SJSA1 (cell line): ENCODE results near the gene ATP8B3. TPM values are rescaled to one million over a fixed set of nuclear protein-coding genes. Genes with fewer than 3 reads are reported as not detected.

Source experiments
- DNase-seq, 2 experiments: peaks; one replicate each; pipeline ENCODE4 v3.0.0-alpha.2; 2015 to 2020; ENCODE audit warnings: low spot score in 2 of 2, low read depth in 1 of 2
- H3K27ac ChIP-seq: fragments of 250-450 bp; sonication (Bioruptor Pico); 2 replicates; pipeline ENCODE4 v1.5.1; 2020; ENCODE audit warnings: mild to moderate bottlenecking, moderate library complexity
- H3K27me3 ChIP-seq: fragments of 250-450 bp; sonication (Bioruptor Pico); replicated peaks from 2 replicates; pipeline ENCODE4 v1.5.1; 2020; ENCODE audit warnings: mild to moderate bottlenecking, moderate library complexity
- H3K36me3 ChIP-seq: fragments of 250-450 bp; sonication (Bioruptor Pico); 2 replicates; pipeline ENCODE4 v1.5.1; 2020; ENCODE audit warnings: mild to moderate bottlenecking
- H3K4me1 ChIP-seq: fragments of 250-450 bp; sonication (Bioruptor Pico); replicated peaks from 2 replicates; pipeline ENCODE4 v1.6.1; 2021; ENCODE audit warnings: mild to moderate bottlenecking
- H3K4me3 ChIP-seq: fragments of 250-450 bp; sonication (Bioruptor Pico); 2 replicates; pipeline ENCODE4 v1.5.1; 2020; ENCODE audit warnings: mild to moderate bottlenecking
- H3K9me3 ChIP-seq: fragments of 250-450 bp; sonication (Bioruptor Pico); replicated peaks from 2 replicates; pipeline ENCODE4 v1.5.1; 2020; ENCODE audit warnings: mild to moderate bottlenecking
- total RNA-seq: library from RNA; depleted of rRNA; stranded (reverse); fragments of >200 nt; shearing (Covaris generic); gene quantifications from 2 replicates; pipeline ENCODE4 v1.2.3, GENCODE V29; 2014

ATP8B3 gene
- total RNA-seq, 1 experiment from 2014 or later = 3.8 TPM

GRCh38 chr19:1776606-1777147 lies 35.4 kb downstream of the ATP8B3 start:
- Histone ChIP-seq H3K4me3 (no peak overlapping the region), H3K36me3 (no peaks in the 10 kb centered on the region), H3K27ac (no peak overlapping the region), H3K27me3 (peaks cover 71% of the 10 kb centered on the region), H3K9me3 (peaks cover 13% of the 10 kb centered on the region), H3K4me1 (no peaks in the 10 kb centered on the region)
- no peak for DNase-seq

DNA sequence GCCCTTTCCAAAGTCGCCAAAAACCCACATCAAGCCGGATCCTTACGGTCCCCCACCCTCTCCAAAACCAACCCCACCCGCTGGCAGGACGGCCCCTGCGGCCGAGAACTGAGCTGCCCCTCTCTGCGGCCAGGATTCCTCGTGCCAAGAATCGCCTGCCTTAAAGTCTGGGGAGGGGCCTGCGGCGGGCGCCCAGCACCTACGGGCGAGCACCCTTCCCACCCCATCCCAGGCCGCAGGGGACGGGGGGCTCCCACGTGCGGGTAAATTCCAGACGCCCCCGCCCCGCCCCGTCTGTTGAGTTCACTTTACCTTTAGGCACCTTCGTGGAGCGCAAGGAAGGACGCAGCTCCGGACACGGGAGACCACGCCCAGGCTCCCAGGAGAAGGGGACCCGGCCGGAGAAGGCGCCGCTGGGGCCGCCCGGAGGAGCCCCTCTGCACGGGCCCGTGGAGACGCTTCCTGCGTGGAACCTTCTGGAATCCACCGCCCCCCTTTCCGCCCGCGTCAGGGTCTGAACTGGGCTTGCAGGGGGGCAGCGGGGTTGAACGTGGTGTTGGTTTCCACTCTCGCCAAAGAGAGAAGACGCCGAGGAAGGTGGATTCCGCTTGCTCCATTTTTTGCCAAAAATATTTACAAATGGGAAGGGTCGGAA lies 36.0 kb downstream of the ATP8B3 start:
- Histone ChIP-seq H3K27me3 (peaks cover 75% of the 10 kb centered on the region), H3K4me3 (no peak overlapping the region), H3K4me1 (no peaks in the 10 kb centered on the region), H3K36me3 (no peaks in the 10 kb centered on the region), H3K27ac (no peak overlapping the region), H3K9me3 (peaks cover 15% of the 10 kb centered on the region)
- DNase-seq = no peak

DNA sequence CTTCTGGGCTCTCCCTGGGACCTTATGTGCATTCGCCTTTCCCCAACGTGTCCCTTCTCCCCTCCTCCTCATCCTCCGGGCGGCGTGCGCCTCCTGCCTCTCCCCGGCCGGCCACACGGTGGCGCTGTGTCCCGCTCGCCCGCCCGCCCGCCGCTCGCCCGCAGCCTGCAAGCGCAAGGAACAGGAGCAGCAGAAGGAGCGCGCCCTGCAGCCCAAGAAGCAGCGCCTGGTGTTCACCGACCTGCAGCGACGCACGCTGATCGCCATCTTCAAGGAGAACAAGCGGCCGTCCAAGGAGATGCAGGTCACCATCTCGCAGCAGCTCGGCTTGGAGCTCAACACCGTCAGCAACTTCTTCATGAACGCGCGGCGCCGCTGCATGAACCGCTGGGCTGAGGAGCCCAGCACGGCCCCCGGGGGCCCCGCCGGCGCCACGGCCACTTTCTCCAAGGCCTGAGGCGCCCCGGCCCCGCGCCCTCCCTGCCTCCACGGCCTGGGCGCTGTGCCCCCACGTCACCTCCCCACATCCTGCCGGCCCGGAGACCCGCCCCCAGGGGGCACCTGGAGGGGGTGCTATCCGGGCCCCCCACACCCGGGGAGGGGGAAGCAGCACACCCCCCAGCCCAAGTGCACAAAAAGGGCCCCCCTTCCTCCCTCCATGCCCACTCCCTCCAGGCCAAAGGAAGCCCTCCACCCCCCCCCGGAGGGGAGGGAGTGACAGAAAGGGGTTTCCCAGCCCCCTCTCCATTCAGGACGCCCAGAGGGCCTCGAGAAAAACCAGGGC lies 36.9 kb downstream of the ATP8B3 start:
- no peaks in the 10 kb centered on the region for H3K36me3 ChIP-seq
- H3K27ac ChIP-seq = no peak overlapping the region
- H3K27me3 ChIP-seq = peaks cover 71% of the 10 kb centered on the region
- H3K4me1 ChIP-seq = no peaks in the 10 kb centered on the region
- H3K9me3 ChIP-seq = peaks cover 22% of the 10 kb centered on the region
- DNase-seq = no peak
- no peak overlapping the region for H3K4me3 ChIP-seq

GRCh38 chr19:1773184-1773583 lies 38.9 kb downstream of the ATP8B3 start:
- Histone ChIP-seq H3K4me1 (no peaks in the 10 kb centered on the region), H3K9me3 (peaks cover 25% of the 10 kb centered on the region), H3K27ac (no peak overlapping the region), H3K36me3 (no peaks in the 10 kb centered on the region), H3K27me3 (peaks cover 59% of the 10 kb centered on the region), H3K4me3 (no peak overlapping the region)
- no peak for DNase-seq

DNA sequence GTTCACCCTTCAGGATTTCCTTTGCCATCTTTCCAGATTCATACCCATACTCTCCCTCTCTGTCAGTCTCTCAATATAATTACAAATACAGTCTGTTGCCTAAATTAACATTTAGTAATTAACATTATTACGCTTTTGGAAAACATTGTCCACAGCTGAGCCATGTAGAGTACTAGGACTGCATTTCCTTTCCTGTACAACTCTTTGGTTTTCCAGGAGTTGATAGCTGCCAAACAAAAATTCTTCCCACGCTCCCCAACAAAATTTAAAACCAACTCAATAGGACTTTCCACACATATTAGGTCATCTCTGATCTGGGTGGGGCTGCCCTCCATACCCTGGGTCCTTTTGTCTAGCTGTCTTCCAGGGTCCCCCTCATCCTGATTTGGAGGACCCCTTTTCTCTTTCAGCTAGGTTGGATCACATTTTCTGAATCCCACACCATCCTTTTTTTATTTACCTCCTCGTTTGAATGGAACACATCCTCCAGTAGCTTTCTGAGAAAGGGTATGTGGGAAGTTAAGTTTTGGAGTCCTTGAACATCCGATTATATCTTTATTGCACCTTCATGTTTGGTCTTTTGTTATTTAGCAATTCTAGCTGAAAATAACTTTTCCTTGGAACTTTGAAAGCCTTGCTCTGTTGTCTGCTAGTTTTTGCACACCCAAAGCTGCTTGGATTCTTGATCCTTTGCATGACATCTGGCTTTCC lies 41.1 kb downstream of the ATP8B3 start:
- Histone ChIP-seq H3K4me1 (no peaks in the 10 kb centered on the region), H3K9me3 (peaks cover 25% of the 10 kb centered on the region), H3K4me3 (no peak overlapping the region), H3K27ac (no peak overlapping the region), H3K27me3 (peaks cover 59% of the 10 kb centered on the region), H3K36me3 (no peaks in the 10 kb centered on the region)
- DNase-seq = no peak

DNA sequence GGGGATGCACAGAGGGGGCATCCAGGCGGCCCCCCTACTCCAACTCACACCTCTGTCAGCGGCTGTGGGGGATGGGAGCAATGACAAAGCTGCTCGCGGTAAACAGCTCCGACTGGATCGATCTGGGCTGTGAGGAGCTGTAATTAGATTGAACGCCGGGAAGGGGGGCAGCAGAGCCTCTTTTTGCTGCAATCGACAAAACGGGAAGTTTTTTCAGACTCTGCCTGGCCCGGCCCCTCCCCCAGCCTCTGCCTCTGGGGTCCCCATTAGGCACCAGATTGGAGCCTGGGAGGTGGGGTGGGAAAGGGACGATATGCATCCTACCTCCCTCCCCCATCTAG lies 42.5 kb downstream of the ATP8B3 start:
- H3K4me1 ChIP-seq = no peaks in the 10 kb centered on the region
- no peak overlapping the region for H3K4me3 ChIP-seq
- no peak for DNase-seq
- peaks cover 17% of the 10 kb centered on the region for H3K9me3 ChIP-seq
- H3K27me3 ChIP-seq = peaks cover 60% of the 10 kb centered on the region
- no peak overlapping the region for H3K27ac ChIP-seq
- H3K36me3 ChIP-seq = no peaks in the 10 kb centered on the region

DNA sequence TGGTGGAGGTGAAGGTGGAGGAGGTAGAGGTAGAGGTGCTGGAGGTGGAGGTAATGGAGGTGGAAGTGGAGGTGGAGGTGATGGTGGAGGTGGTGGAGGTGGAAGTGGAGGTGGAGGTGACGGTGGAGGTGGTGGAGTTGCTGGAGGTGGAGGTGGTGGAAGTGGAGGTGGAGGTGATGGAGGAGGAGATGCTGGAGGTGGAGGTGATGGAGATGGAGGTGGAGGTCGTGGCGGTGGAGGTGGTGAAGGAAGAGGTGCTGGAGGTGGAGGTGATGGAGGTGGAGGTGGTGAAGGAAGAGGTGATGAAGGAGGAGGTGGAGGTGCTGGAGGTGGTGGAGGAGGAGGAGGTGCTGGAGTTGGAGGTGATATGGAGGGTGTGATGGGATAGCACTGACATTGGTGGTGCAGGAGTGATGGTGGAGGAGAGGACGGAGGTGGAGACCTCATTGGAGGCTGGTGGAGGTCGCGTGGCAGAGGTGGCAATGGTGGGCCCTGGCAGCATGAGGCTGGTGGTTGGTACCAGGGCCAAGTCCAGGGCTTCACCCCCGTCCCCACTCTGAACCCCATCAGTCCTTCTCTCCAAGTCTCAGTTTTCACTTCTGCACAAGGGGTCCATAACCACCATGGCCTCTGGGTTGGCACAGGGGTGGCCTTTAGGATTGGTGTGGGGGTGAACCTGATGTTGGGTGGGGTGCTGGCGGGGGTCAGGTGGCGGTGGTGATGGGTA lies 43.0 kb downstream of the ATP8B3 start:
- no peaks in the 10 kb centered on the region for H3K36me3 ChIP-seq
- H3K4me3 ChIP-seq = no peak overlapping the region
- no peak overlapping the region for H3K27ac ChIP-seq
- peaks cover 63% of the 10 kb centered on the region for H3K27me3 ChIP-seq
- H3K4me1 ChIP-seq = no peaks in the 10 kb centered on the region
- peaks cover 17% of the 10 kb centered on the region for H3K9me3 ChIP-seq
- no peak for DNase-seq

DNA sequence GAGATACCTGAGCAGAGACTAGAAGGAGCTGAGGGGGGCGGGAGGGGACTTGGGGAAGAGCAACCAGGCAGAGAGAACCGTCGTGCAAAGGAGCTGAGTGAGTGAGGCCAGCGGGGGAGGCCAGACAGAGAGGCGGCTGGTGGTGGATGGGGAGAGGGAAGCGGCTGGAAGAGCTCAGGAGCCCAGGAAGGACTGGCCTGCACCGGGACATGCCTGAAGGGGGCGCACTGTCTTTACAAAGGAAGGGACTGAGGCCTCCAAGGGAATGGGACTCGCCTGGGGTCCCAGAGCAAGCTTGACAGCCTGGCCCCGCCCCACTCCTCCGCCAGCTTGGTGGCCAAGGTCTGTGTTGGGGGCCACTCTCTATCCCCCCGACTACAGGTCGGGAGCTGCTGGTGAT lies 43.8 kb downstream of the ATP8B3 start:
- Histone ChIP-seq H3K4me1 (no peaks in the 10 kb centered on the region), H3K27ac (no peak overlapping the region), H3K4me3 (no peak overlapping the region), H3K27me3 (peaks cover 63% of the 10 kb centered on the region), H3K36me3 (no peaks in the 10 kb centered on the region), H3K9me3 (peaks cover 17% of the 10 kb centered on the region)
- DNase-seq = no peak

- H3K4me1 ChIP-seq = no peaks in the 10 kb centered on the region
- H3K9me3 ChIP-seq = peaks cover 17% of the 10 kb centered on the region
- peak in 1 of 2 experiments; percentile 49 for DNase-seq
- no peak overlapping the region for H3K4me3 ChIP-seq
- peaks cover 67% of the 10 kb centered on the region for H3K27me3 ChIP-seq
- no peak overlapping the region for H3K27ac ChIP-seq
- H3K36me3 ChIP-seq = no peaks in the 10 kb centered on the region
Observed at GRCh38 chr19:1767464-1767933, 44.6 kb downstream of the ATP8B3 start.

DNA sequence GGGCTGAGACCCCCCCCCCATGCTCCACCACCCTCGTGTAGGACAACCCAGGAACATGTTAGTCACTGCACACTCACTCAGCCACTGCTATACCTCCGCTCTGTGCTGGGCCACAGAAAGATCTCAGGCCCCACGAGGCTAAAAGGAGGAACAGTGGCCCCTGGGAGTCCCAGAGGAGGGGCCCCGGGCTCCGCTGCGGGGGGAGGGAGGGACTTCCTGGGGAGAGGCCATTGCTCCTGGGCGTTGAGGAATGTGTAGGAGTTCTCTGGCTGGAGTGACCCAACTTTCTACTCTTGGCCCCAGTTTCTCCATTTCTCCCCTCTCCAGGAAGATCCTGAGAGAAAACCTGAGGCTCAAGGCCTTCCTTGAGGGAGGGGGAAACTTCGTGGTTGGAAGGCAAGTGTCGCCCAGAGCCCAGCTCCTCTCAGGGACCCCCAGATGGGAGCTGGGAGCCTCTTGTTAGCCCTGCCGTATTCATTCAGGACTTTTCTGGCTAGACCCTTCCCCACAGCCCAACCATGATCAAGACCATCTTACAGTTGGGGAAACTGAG lies 45.2 kb downstream of the ATP8B3 start:
- no peak for DNase-seq
- H3K36me3 ChIP-seq = no peaks in the 10 kb centered on the region
- no peak overlapping the region for H3K4me3 ChIP-seq
- peaks cover 17% of the 10 kb centered on the region for H3K9me3 ChIP-seq
- no peaks in the 10 kb centered on the region for H3K4me1 ChIP-seq
- H3K27ac ChIP-seq = no peak overlapping the region
- H3K27me3 ChIP-seq = peaks cover 73% of the 10 kb centered on the region

DNA sequence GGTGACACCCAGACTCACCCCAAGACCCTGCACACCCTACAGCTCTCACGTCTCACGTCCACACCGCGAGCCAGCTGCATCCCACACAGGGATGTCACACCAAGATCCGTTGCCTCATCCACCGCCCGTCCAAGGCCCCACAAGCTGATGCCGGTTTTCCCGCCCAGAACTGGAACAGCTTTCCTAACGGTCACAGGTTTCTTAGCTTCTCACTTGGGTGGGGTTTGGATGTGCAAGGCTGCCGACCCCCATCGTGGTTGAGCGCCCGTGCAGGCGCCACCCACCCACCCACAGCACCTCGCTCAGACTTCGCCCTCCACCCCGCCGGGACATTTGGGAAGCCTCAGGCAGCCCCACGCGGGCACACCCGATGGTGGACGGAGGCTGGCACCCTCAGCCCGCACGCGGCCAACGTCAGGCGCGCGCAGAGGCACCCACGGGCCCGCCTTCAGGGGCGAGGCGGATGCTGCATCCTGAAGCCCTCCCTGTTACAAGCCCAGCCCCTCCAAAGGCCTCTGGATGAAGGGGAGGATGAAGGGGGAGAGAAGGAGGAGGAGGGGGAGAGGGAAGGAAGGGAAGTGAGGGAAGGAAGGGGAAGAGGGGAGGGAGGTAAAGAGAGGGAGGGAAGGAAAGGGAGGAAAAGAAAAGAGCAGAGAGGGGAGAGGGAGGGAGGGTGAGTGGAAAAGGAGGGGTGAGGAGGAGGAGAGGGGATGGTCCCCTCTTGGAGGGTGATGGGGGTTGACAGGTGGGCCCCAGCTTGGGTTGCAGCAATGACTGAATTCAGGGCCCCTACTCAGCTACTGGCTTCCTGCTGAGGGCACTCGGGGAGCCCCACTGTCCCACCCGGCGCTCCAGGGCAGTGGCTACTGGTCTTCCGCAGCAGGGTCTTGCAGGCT lies 45.9 kb downstream of the ATP8B3 start:
- peaks cover 12% of the 10 kb centered on the region for H3K9me3 ChIP-seq
- no peak overlapping the region for H3K27ac ChIP-seq
- H3K4me3 ChIP-seq = no peak overlapping the region
- no peaks in the 10 kb centered on the region for H3K36me3 ChIP-seq
- H3K27me3 ChIP-seq = peaks cover 77% of the 10 kb centered on the region
- no peaks in the 10 kb centered on the region for H3K4me1 ChIP-seq
- no peak for DNase-seq

DNA sequence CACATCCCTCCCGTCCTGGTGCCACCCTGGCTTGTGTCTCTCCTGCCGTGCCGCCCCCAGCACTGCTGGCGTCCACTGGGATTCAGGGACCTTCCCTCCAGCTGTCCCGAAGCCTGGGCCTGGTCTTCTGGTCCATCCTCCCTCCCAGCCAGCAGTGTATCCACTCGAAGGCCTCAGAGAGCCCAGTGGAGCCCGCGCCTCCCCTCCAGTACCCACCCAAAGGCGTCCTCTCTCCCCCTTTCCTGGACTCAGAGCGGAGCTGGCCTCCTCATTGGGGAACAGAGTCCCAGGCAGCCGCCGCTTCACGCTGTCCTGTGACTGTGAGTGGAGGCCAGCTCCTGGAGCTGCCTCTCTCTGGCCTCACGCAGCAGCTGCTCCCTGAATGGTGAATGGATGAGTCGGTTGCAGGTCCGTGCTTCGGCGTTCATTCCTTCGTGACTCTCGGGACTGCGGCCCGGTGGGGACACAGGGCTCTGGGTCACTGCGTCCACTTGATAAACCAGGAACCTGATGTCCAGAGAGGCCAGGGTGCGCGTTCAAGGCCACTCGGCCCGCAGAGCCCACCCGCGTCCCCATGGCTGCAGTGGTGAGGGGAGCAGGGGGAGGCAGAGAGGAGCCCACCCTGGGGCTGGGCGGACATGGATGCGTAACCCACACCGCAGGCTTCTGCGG lies 46.7 kb downstream of the ATP8B3 start:
- H3K27me3 ChIP-seq = peaks cover 81% of the 10 kb centered on the region
- peaks cover 5% of the 10 kb centered on the region for H3K9me3 ChIP-seq
- H3K4me3 ChIP-seq = no peak overlapping the region
- H3K27ac ChIP-seq = no peak overlapping the region
- H3K36me3 ChIP-seq = no peaks in the 10 kb centered on the region
- DNase-seq = no peak
- H3K4me1 ChIP-seq = no peaks in the 10 kb centered on the region
